Activated CD8-positive, alpha-beta T cell treated with anti-CD3 and anti-CD28 coated beads, Interleukin-2, amount 10 ng/mL, durations not matched to agents 7 days and 5 days (primary cell): ENCODE data around the gene SLIT3. TPM values are rescaled to one million over a fixed set of nuclear protein-coding genes. Genes with fewer than 3 reads are reported as not detected.

Experiments
- ATAC-seq: fragments of 150-1000 bp; cut with Tn5 transposase; one replicate; pipeline ENCODE4 v1.10.0; 2021; ENCODE audit warnings: moderate library complexity
- CTCF ChIA-PET: fragments of 350-600 bp; sonication (Branson Sonifier 250); formaldehyde crosslinking; loops from one replicate; lab custom pipeline; 2021; ENCODE audit warnings: antibody characterized with exemption; lab: Charles Lee
- POLR2A ChIA-PET: fragments of 350-600 bp; sonication (Branson Sonifier 250); formaldehyde crosslinking; loops from one replicate; lab custom pipeline; 2021; ENCODE audit warnings: antibody characterized with exemption; lab: Charles Lee
- DNase-seq: peaks from one replicate; pipeline ENCODE4 v3.0.0-alpha.2; 2020
- H3K27ac Mint-ChIP-seq: one replicate; pipeline ENCODE4 v1.8.0; 2021; ENCODE audit warnings: mild to moderate bottlenecking, mixed read lengths
- H3K27me3 Mint-ChIP-seq: one replicate; pipeline ENCODE4 v1.8.0; 2021; ENCODE audit warnings: low read depth, mixed read lengths
- H3K36me3 Mint-ChIP-seq: one replicate; pipeline ENCODE4 v1.8.0; 2021; ENCODE audit warnings: low read depth, mixed read lengths
- H3K4me1 Mint-ChIP-seq: one replicate; pipeline ENCODE4 v1.8.0; 2021; ENCODE audit warnings: low read depth, mixed read lengths
- H3K4me3 Mint-ChIP-seq: one replicate; pipeline ENCODE4 v1.8.0; 2021; ENCODE audit warnings: mild to moderate bottlenecking, mixed read lengths
- H3K9me3 Mint-ChIP-seq: one replicate; pipeline ENCODE4 v1.8.0; 2022; ENCODE audit warnings: mixed read lengths; ENCODE audit not compliant: insufficient read depth
- total RNA-seq, 2 experiments: library from RNA; stranded (reverse); gene quantifications; one replicate each; pipeline ENCODE4 v1.2.3, GENCODE V29; 2021

SLIT3 gene
- total RNA-seq, 2 experiments from 2014 or later, result not detected

DNA sequence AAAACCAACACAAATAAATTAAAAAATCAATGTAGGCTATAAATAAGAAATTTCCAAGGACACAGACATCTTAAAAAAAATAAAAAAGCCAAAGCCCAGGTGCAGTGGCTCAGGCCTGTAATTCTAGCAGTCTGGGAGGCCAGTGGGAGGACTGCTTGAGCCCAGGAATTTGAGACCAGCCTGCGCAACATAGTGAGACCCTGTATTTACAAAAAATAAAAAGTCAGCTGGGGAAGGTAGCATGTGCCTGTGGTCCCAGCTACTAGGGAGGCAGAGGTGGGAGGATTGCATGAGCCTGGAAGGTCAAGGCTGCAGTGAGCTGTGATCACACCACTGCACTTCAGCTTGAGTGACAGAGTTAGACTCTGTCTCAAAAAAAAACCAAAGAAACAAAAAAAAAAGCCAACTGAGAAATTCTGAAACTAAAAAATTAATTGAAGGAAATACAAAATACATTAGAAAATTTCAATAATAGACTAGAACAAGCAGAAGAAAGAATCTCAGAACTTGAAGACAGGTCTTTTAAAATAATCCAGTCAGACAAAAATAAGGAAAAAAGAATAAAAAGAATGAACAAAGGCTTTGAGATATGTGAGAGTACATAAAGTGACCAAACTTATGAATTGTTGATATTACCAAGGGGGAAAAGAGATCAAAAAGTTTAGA, 572.3 kb downstream of the SLIT3 start:
- no peak for ATAC-seq
- no peak overlapping the region for H3K4me3 Mint-ChIP-seq

DNA sequence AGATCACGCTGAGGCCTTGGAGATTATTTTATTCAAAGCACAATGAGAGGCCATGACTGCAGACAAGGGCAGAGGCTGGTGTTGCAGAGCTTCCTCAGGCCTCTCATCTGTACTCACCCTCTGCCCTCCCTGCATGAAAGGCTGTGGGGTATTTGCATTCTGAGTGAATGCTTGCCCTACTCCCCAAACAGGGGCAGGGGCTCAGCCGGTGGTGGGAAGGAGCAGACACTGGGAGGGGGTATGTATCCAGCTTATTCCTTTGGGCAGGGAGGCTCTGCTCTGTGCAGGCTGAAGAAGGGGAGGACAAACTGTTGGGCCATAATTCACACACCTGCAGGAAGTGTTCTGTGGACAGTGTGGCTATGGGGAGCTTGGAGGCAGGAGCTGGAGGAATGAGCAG, 573.4 kb downstream of the SLIT3 start:
- no peak for ATAC-seq
- H3K27ac Mint-ChIP-seq, result no peak overlapping the region
- peaks cover 5% of the 10 kb centered on the region for H3K36me3 Mint-ChIP-seq
- no peaks in the 10 kb centered on the region for H3K4me1 Mint-ChIP-seq
- no peak overlapping the region for H3K4me3 Mint-ChIP-seq
- peaks cover 14% of the 10 kb centered on the region for H3K27me3 Mint-ChIP-seq
- POLR2A ChIA-PET, result no interaction called here
- CTCF ChIA-PET, result no interaction called here
- peaks cover 5% of the 10 kb centered on the region for H3K9me3 Mint-ChIP-seq
- DNase-seq, result no peak

More for the DNA sequence above, 572.3 kb downstream of the SLIT3 start:
- no peak for DNase-seq
- peaks cover 17% of the 10 kb centered on the region for H3K27me3 Mint-ChIP-seq
- H3K27ac Mint-ChIP-seq, result no peak overlapping the region
- ChIA-PET POLR2A (no interaction called here), CTCF (no interaction called here)
- no peaks in the 10 kb centered on the region for H3K4me1 Mint-ChIP-seq
- peaks cover 5% of the 10 kb centered on the region for H3K9me3 Mint-ChIP-seq
- H3K36me3 Mint-ChIP-seq, result peaks cover 5% of the 10 kb centered on the region

DNA sequence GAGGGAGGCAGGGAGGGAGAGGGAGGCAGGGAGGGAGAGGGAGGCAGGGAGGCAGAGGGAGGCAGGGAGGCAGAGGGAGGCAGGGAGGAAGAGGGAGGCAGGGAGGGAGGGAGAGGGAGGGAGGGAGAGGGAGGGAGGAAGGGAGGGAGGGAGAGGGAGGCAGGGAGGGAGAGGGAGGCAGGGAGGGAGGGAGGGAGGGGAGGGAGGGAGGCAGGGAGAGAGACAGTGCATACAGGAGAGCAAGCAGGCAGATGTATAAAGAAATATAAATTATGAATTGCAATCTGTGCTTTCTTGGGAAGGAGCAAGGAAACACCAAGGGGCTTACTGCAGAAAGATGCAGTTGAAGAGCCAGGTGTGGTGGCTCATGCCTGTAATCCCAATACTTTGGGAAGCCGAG, 574.6 kb downstream of the SLIT3 start:
- Mint-ChIP-seq H3K27ac (no peak overlapping the region), H3K27me3 (peaks cover 9% of the 10 kb centered on the region), H3K4me1 (no peaks in the 10 kb centered on the region), H3K9me3 (peaks cover 5% of the 10 kb centered on the region), H3K4me3 (no peak overlapping the region), H3K36me3 (peaks cover 5% of the 10 kb centered on the region)
- DNase-seq (no peak), ATAC-seq (no peak)
- CTCF ChIA-PET, result no interaction called here
- POLR2A ChIA-PET, result no interaction called here

DNA sequence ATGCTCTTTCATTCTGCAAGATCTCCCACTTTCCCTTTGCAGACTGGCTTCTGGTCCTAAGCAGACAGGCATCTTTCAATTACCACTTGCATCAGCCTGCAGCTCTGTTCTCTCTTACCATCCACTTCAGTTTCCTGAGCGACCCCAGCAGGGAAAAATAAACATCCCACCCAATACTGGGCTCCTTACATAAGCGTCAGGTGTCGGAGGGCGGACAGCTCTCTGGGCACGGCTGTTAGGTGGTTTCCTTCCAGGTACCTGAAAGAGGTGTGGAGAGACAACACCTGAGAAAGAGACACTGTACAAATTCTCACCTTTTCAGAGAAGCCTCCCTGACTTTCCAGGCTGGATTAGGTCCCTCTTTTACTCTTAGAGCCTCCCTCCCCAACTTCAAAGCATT, 576.7 kb downstream of the SLIT3 start:
- POLR2A ChIA-PET, result interaction anchor here (0.9 kb wide), 1 partner anchor 75 kb away, joined by 4 read pairs; no protein-coding TSS in a partner anchor
- Mint-ChIP-seq H3K27ac (no peak overlapping the region), H3K4me3 (no peak overlapping the region), H3K4me1 (no peaks in the 10 kb centered on the region), H3K9me3 (no peaks in the 10 kb centered on the region), H3K27me3 (no peaks in the 10 kb centered on the region), H3K36me3 (no peaks in the 10 kb centered on the region)
- DNase-seq (no peak), ATAC-seq (no peak)
- CTCF ChIA-PET, result no interaction called here

DNA sequence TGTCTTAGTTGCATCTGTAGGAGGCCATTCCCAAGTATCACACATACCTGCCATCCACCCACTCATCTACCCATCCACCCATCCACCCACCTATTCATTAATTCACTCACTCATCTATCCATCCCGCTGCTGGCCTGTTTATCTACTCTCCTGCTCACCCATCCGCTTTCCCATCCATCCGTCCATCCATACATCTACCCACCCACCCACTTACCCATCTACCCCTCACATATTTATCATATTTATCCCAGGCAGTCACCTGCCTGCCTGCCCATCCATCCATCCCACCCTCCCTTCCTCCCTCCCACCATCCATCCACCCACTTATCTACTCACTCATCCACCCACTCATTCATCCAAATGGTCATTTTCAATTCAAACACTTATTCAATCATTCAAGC, 577.9 kb downstream of the SLIT3 start:
- POLR2A ChIA-PET, result no interaction called here
- Mint-ChIP-seq H3K4me1 (no peaks in the 10 kb centered on the region), H3K9me3 (no peaks in the 10 kb centered on the region), H3K27me3 (no peaks in the 10 kb centered on the region), H3K27ac (no peak overlapping the region), H3K36me3 (no peaks in the 10 kb centered on the region), H3K4me3 (no peak overlapping the region)
- ATAC-seq (no peak), DNase-seq (no peak)
- CTCF ChIA-PET, result no interaction called here

DNA sequence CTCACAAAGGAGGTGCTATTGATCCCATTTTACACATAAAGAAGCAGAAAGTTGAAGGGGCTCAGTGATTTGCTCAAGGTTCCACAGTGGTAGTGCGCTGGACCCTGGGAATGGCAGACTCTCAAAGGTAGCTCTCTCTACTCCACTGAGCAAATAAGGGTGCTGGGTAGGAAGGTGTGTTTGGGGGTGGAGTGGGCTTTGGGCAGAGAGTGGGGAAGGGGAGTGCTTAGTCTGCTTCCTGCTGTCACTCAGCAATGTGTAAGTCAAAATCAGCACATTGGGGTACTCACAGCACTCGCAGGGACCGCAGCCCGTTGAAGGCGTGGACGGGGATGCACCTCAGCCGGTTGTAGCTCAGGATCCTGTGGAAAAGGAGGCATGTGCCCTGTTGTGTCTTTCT, 579.0 kb downstream of the SLIT3 start:
- no peak for ATAC-seq
- H3K27ac Mint-ChIP-seq, result no peak overlapping the region
- POLR2A ChIA-PET, result no interaction called here

DNA sequence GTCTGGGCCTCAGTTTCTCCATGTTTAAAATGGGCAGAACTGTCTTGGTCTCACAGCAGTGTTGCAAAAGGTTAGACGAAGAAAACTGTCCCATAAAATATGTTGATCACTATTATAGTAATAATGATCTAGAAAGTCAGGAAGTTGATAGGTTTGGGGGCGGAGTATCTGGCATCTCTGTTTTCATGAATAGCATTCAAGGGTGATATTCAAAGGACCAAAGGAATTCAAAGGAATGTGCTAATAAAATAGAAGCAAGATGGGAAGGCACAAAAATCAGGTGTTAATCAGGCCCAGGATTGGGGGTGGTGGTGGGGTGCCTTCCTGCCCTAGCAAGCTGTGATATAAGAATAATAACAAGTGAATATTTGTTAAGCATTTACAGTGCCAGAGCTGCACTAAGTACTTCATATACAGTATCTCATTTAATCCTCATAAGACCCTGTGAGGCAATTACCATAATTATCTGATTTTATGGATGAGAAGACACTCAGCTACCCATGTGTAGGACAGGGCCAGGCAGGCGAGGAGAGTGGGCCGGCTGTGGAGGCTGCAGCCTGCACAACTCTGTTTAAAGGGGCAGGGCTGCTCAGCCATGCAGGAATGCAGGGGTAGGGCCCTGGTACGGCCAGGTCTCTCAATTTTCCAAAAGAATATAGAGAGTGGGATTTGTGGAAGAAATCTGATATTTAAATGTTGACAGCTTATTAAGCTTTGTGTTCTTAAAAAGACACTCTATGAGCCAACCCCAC, 579.8 kb downstream of the SLIT3 start:
- Mint-ChIP-seq H3K27ac (no peak overlapping the region), H3K4me3 (no peak overlapping the region), H3K4me1 (no peaks in the 10 kb centered on the region), H3K27me3 (no peaks in the 10 kb centered on the region), H3K9me3 (no peaks in the 10 kb centered on the region), H3K36me3 (no peaks in the 10 kb centered on the region)
- POLR2A ChIA-PET, result no interaction called here
- no peak for DNase-seq
- no peak for ATAC-seq
- CTCF ChIA-PET, result no interaction called here

More for the DNA sequence above, 579.0 kb downstream of the SLIT3 start:
- H3K4me3 Mint-ChIP-seq, result no peak overlapping the region
- DNase-seq, result no peak
- CTCF ChIA-PET, result no interaction called here
- H3K27me3 Mint-ChIP-seq, result no peaks in the 10 kb centered on the region
- H3K9me3 Mint-ChIP-seq, result no peaks in the 10 kb centered on the region
- no peaks in the 10 kb centered on the region for H3K36me3 Mint-ChIP-seq
- no peaks in the 10 kb centered on the region for H3K4me1 Mint-ChIP-seq

DNA sequence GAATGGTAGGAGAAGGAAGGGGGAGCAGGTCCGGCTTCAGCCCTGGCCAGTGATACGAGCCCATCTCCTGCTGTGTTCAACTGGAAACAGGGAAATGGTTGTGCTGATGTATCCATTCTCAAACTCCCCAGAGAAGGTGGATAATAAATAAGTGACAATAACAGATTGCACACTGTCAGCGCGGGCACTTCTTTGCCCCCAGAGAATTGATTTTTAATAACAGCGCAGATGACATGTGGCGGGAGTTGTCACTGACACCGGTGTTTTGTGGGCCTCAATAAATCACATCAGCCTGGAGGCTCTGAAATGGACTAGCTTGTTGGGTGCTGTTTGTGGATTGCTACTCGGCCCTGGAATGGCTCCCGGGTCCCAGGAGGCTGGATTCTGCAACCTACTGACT, 580.4 kb downstream of the SLIT3 start:
- Mint-ChIP-seq H3K27ac (no peak overlapping the region), H3K9me3 (no peaks in the 10 kb centered on the region), H3K4me1 (no peaks in the 10 kb centered on the region), H3K27me3 (no peaks in the 10 kb centered on the region), H3K4me3 (no peak overlapping the region), H3K36me3 (no peaks in the 10 kb centered on the region)
- ATAC-seq (no peak), DNase-seq (no peak)
- ChIA-PET CTCF (no interaction called here), POLR2A (no interaction called here)

DNA sequence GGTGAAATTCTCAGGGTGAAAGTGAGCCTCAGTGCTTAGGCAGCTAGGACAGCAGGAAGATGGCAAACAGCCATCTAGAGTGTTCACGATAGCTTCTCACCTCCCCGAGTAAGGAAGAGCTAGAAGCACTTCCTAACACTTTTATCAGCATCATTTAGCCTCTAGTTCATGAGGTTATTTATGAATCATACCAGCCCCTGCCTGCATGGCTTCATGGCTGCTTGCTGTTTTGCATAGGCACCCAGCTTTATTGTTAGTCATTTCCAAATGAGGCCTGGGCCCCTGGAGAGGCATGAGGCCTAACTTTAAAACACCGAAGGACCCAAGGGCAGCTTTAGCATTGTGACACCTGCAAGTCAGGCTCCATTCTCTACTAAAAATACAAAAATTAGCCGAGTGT, 586.9 kb downstream of the SLIT3 start:
- CTCF ChIA-PET, result interaction anchor here (0.6 kb wide), 1 partner anchor 428 kb away, joined by 3 read pairs; no protein-coding TSS in a partner anchor
- POLR2A ChIA-PET, result no interaction called here

DNA sequence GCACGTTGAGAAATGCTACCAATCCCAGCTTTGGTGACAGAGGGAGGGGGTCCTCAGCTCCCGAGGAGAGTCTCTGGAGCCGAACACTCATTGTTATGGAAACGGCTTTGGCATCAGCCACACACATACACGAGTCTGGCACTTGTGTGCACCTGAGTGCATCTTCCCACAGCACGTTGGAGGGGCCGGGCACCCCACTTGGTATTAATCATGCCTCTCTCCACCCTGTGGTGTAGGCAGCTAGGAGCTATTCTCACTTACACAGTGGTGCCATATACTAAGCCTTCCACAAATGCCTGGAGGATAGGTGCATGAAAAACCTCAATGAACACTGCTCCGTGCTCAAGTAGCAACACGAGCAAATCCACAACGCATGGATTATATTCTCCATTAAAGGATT, 587.9 kb downstream of the SLIT3 start:
- no peak for DNase-seq
- H3K36me3 Mint-ChIP-seq, result no peaks in the 10 kb centered on the region
- H3K4me3 Mint-ChIP-seq, result no peak overlapping the region
- ATAC-seq, result no peak
- no peaks in the 10 kb centered on the region for H3K27me3 Mint-ChIP-seq
- ChIA-PET CTCF (no interaction called here), POLR2A (no interaction called here)
- no peaks in the 10 kb centered on the region for H3K9me3 Mint-ChIP-seq
- H3K27ac Mint-ChIP-seq, result no peak overlapping the region
- H3K4me1 Mint-ChIP-seq, result peaks cover 1% of the 10 kb centered on the region

More for the DNA sequence above, 586.9 kb downstream of the SLIT3 start:
- Mint-ChIP-seq H3K27ac (no peak overlapping the region), H3K36me3 (no peaks in the 10 kb centered on the region), H3K4me1 (peaks cover 1% of the 10 kb centered on the region), H3K27me3 (no peaks in the 10 kb centered on the region), H3K4me3 (no peak overlapping the region), H3K9me3 (no peaks in the 10 kb centered on the region)
- ATAC-seq (no peak), DNase-seq (no peak)

DNA sequence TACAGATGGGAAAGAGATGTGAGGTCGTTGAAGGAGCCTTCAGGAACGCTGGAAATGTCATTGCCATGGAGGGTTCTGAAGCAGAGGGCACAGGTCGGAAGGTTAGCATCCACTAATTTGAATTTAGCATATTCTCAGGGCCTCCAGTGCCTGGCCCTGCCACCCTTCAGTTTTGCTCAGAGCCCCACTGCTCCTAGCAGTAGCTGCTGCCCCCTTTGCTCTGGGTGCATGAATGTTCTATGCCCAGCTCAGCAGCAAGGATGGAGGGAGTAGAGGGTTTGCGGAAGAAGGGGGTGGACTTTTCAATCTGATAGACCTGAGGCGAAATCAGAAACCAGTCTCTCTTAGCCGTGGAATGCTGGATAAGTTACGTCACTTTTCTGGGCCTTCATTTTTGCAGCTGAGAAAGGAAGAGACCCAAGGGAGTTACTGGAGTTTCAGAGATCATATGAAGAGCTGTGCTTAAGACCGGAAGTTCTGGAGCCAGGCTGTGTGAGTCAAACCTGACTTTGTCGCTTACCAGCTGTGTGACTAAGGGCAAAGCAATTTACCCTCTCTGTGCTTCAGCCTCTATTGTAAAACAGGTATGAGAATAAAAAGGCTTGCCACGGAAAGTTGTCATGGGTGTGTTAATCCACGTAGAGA, 588.5 kb downstream of the SLIT3 start:
- ChIA-PET CTCF (no interaction called here), POLR2A (no interaction called here)
- H3K36me3 Mint-ChIP-seq, result no peaks in the 10 kb centered on the region
- H3K27ac Mint-ChIP-seq, result no peak overlapping the region
- no peak overlapping the region for H3K4me3 Mint-ChIP-seq
- DNase-seq (no peak), ATAC-seq (no peak)
- H3K27me3 Mint-ChIP-seq, result no peaks in the 10 kb centered on the region
- H3K4me1 Mint-ChIP-seq, result peaks cover 1% of the 10 kb centered on the region
- H3K9me3 Mint-ChIP-seq, result no peaks in the 10 kb centered on the region

DNA sequence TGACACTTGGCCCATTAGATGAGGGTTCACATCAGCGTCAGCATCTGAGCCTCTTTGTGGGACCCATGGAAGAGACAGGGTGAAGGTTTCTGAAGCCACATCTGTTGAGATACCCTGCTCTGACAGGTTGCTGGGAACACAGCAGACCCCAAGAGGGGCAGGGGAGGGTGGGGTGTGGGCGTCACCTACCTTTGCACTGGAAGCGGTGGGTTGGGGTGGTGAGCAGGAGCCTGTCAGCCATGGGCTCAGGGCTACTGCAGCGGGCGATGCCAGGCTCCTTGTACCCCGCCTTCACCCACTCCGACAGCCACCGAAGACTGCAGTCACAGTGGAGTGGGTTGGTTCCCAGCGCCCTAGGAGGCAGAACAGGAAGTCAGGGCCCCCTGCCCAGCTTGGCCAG, 590.2 kb downstream of the SLIT3 start:
- Mint-ChIP-seq H3K9me3 (no peaks in the 10 kb centered on the region), H3K27me3 (no peaks in the 10 kb centered on the region), H3K27ac (no peak overlapping the region), H3K4me1 (peaks cover 1% of the 10 kb centered on the region), H3K4me3 (no peak overlapping the region), H3K36me3 (no peaks in the 10 kb centered on the region)
- DNase-seq (no peak), ATAC-seq (no peak)
- ChIA-PET POLR2A (no interaction called here), CTCF (interaction anchor here (0.6 kb wide), 1 partner anchor 16 kb away, joined by 3 read pairs; no protein-coding TSS in a partner anchor)
